ENCODE results near the gene MAPT.
A peak's percentile ranks its signal among the peaks of the same experiment; 100 is the strongest.
"Not testable (repeated sequence)": the region's sequence is repeated elsewhere in the genome, so short reads cannot be mapped to it uniquely, and the experiment has no call there.

MAPT gene

GRCh38 chr17:45896803-45897693 lies 2.7 kb downstream of the MAPT start:
- DNase-seq (ENCODE audit: insufficient read length, low spot score): no peak
- no peak for FAIRE-seq

GRCh38 chr17:45900136-45900535 lies 5.8 kb downstream of the MAPT start:
- DNase-seq (ENCODE audit: insufficient read length, low spot score) (no peak), FAIRE-seq (no peak)

- DNase-seq (ENCODE audit: insufficient read length, low spot score) (no peak), FAIRE-seq (peak; percentile 20)
These were observed 6.5 kb downstream of the MAPT start for GRCh38 chr17:45900723-45901415.

- no peak for FAIRE-seq
- DNase-seq (ENCODE audit: insufficient read length, low spot score): no peak
These were observed 8.6 kb downstream of the MAPT start for GRCh38 chr17:45902892-45903346.

GRCh38 chr17:45904866-45905265 lies 10.5 kb downstream of the MAPT start:
- FAIRE-seq: no peak

DNA sequence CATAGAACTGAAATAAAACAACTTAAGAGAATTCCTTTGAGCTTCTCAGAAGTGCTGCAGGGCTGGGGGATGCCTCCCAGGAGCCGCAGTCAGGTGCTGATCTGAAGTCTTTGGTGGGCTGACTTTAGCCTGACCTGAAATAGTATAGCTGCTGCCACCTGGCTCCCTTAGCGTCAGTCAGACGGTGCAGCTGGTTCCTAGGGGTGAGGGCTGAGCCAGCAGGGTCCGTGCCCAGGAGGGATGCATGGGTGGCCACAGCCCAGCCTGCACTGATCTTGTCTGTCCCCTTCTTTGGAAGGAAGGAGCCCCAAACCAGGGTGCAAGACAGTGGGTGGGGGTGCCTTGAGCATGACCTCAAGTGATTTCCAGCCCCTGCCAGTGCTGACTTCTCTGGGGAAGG lies 11.5 kb downstream of the MAPT start:
- no peak for DNase-seq (ENCODE audit: insufficient read length, low spot score)
- no peak for FAIRE-seq

More at GRCh38 chr17:45904866-45905265, 10.5 kb downstream of the MAPT start:
- no peak for DNase-seq (ENCODE audit: insufficient read length, low spot score)

GRCh38 chr17:45906237-45906636 lies 11.9 kb downstream of the MAPT start:
- no peak for FAIRE-seq

GRCh38 chr17:45906927-45907622 lies 12.7 kb downstream of the MAPT start:
- FAIRE-seq: no peak
- DNase-seq (ENCODE audit: insufficient read length, low spot score): no peak

More at GRCh38 chr17:45906237-45906636, 11.9 kb downstream of the MAPT start:
- no peak for DNase-seq (ENCODE audit: insufficient read length, low spot score)

DNA sequence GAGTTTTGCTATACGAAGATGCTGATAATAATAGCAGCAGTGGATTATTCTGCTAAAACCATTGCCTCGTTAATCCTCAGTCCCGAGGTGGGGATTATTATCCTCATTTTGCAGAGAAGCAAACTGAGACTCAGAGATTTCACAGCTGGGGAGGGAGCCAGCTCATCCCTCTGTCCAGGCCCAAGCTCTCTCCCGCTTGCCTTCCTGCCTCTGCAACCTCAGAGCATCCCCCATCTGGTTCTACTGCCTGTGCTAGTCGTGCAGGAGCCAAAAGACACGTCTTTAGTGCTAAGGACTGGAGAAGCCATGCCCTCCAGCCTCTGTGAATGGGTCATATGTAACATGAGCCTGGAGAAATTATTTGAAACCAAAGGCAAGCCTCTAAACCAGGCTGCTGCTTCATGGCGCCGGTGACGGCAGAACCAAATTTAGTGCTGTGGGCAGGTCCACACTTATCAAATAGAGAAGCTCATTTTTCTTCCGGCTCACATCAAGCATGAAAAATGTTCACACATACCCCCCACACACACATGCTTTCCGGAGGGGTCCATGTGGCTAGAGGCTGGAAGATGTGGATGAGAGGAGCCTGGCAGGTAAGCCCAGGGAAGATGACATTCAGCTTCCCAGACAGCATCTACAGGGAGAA lies 13.5 kb downstream of the MAPT start:
- DNase-seq (ENCODE audit: insufficient read length, low spot score) (no peak), FAIRE-seq (no peak)

GRCh38 chr17:45908460-45908859 lies 14.1 kb downstream of the MAPT start:
- no peak for DNase-seq (ENCODE audit: insufficient read length, low spot score)
- FAIRE-seq: no peak

DNA sequence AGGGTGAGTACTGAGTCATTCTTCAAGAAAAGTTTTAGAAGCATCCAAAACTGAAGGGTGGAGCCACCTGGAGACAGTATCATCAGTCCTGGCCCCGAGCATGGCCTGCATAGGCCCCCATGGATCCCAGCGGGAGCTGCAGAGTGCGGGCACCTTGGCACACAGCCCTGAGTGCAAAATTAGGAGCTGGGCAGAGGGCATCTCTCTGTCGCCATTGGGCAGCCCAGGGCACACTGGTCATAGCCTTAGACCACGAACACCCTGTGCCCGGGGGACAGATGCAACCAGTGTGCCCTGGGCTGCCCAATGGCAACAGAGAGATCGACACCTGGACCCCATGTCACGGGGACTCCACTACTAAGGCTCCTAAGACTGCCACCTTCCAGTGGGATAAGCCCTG lies 14.6 kb downstream of the MAPT start:
- DNase-seq (ENCODE audit: insufficient read length, low spot score): no peak
- FAIRE-seq: no peak

DNA sequence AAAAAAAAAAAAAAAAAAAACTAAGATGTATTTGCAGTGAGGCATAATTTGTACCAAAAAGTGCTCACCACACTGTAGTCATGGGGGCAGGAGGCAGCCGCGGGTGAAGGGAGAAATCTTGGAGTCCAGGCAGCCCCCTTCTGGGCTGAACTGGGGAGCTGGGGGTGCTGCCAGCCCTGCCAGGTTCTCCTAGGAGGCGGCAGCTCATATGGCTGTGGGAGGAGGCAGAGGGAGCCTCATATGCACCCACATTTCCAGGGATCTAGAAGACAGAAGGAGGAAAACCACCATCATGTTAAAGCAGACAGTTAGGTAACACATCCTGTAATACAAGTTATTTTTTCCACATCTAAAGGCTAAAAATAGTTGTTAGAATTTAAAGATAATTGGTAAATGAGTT lies 16.3 kb downstream of the MAPT start:
- no peak for DNase-seq (ENCODE audit: insufficient read length, low spot score)
- no peak for FAIRE-seq

GRCh38 chr17:45912319-45912718 lies 18.0 kb downstream of the MAPT start:
- DNase-seq (ENCODE audit: insufficient read length, low spot score) (no peak), FAIRE-seq (no peak)

GRCh38 chr17:45913030-45913429 lies 18.7 kb downstream of the MAPT start:
- not testable (repeated sequence) for FAIRE-seq

GRCh38 chr17:45914047-45914717 lies 19.8 kb downstream of the MAPT start:
- FAIRE-seq (no peak), DNase-seq (ENCODE audit: insufficient read length, low spot score) (no peak)

More at GRCh38 chr17:45913030-45913429, 18.7 kb downstream of the MAPT start:
- DNase-seq (ENCODE audit: insufficient read length, low spot score): not testable (repeated sequence)

DNA sequence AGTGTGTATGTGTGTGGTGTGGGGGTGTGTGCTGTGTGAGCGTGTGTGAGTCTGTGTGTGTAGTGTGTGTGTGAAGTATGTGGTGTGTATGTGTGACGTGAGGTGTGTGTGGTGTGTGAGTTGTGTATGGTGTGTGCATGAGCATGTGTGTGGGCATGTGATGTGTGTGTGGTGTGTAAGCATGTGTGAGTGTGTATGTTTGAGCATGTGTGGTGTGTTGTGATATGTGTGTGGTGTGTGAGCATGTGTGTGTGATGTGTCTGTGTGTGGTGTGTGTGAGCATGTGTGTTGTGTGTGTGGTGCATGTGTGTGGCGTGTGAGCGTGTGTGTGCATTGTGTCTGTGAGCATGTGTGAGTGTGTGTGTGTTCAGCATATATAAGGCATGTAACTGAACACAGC lies 20.9 kb downstream of the MAPT start:
- peak; percentile 100 for FAIRE-seq
- no peak for DNase-seq (ENCODE audit: insufficient read length, low spot score)

DNA sequence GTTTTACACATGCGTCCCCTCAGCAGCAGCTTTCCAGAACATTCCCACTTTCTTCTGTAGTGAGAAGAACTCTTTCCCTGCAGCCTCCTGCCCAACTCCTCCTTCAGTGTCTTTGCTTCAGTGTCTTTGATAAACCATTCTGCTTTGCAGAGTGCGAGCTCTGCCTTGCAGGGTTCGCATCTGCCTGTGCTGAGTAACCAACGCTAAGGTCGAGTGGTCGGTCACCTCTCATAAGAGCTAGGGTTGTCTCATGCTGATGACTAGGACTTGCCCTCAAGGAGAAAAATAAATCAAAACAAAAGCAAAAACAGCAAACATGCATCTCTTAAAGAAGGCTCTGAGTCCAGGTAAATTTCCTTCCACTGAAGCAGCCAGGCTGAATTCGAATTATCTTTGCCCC lies 22.7 kb downstream of the MAPT start:
- FAIRE-seq: peak; percentile 16
- no peak for DNase-seq (ENCODE audit: insufficient read length, low spot score)

GRCh38 chr17:45918241-45918745 lies 23.9 kb downstream of the MAPT start:
- FAIRE-seq (no peak), DNase-seq (ENCODE audit: insufficient read length, low spot score) (no peak)

DNA sequence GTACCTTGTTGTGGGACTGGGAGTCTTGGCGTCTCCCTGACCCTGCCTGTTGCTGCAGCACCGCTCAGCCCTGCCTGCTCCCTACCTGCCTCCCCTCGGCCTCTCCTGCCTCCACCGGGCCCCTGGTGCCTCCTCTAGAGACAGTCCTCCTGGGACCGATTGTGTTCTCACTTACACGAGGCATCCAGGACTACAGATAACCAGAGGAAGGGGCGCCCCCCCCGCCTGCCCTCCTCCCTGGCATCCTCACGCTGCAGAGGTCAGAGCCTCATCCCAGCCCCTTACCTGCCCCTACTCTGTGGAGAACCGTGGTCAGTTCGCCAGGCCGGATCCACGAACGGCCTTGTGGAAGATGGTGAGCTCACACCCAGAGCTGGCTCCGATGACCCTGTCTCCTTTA lies 24.8 kb downstream of the MAPT start:
- no peak for FAIRE-seq

GRCh38 chr17:45920083-45920482 lies 25.7 kb downstream of the MAPT start:
- DNase-seq (ENCODE audit: insufficient read length, low spot score) (no peak), FAIRE-seq (no peak)

More for the DNA sequence above, 24.8 kb downstream of the MAPT start:
- DNase-seq (ENCODE audit: insufficient read length, low spot score): no peak
